A549 (cell line): Measurements from ENCODE around the gene RFLNA. TPM values are rescaled to one million over a fixed set of nuclear protein-coding genes. Genes with fewer than 3 reads are reported as not detected.
"Not testable (repeated sequence)": the region's sequence is repeated elsewhere in the genome, so short reads cannot be mapped to it uniquely, and the experiment has no call there.

Source experiments
- ATAC-seq, 2 experiments: fragments of 200-7000 bp in 1 of 2; fragments of >200 bp in 1 of 2; cut with Nextera tagmentation in 1 of 2; cut with Tn5 transposase in 1 of 2; 3 replicates each; pipeline versions ENCODE4 v1.8.0 to v1.9.1; 2018 to 2020; ENCODE audit warnings: mild to moderate bottlenecking in 1 of 2, moderate library complexity in 1 of 2
- CTCF ChIA-PET: fragments of 300-600 bp; sonication (Branson Sonifier 250); formaldehyde crosslinking; extraction: SDS; loops from one replicate; lab custom pipeline; 2021; ENCODE audit warnings: antibody characterized with exemption, inconsistent platforms; lab: Yijun Ruan, JAX
- POLR2A ChIA-PET: fragments of 350-600 bp; formaldehyde crosslinking; extraction: SDS; loops from one replicate; lab custom pipeline; 2021; ENCODE audit warnings: antibody characterized with exemption, inconsistent platforms; lab: Yijun Ruan, JAX
- DNase-seq, 2 experiments: peaks; one replicate each; pipeline versions ENCODE4 v3.0.0 to v3.0.0-alpha.2; 2011 to 2016; ENCODE audit warnings: low read depth in 1 of 2, low spot score in 1 of 2
- FAIRE-seq: peaks from 2 replicates; lab custom pipeline; 2011; peaks lifted over from hg19 to GRCh38; lab: Jason Lieb, UNC
- H3K27ac ChIP-seq, 2 experiments: fragments of >200 bp; sonication (Bioruptor Twin); formaldehyde crosslinking; 3 replicates each; pipeline ENCODE4 v1.5.1; 2016 to 2017
- H3K4me1 ChIP-seq: fragments of >200 bp; sonication (Bioruptor Twin); formaldehyde crosslinking; 3 replicates; pipeline ENCODE4 v1.6.1; 2016
- H3K4me2 ChIP-seq: fragments of >200 bp; sonication (Bioruptor Twin); formaldehyde crosslinking; 3 replicates; pipeline ENCODE4 v1.6.1; 2016
- H3K4me3 ChIP-seq: fragments of >200 bp; sonication (Bioruptor Twin); formaldehyde crosslinking; 3 replicates; pipeline ENCODE4 v1.5.1; 2016
- H3K9me3 ChIP-seq: fragments of >200 bp; sonication (Bioruptor Twin); formaldehyde crosslinking; 3 replicates; pipeline ENCODE4 v1.6.1; 2016
- CEBPB ChIP-seq, 2 experiments: fragments of >200 bp in 1 of 2; sonication (Bioruptor Twin) in 1 of 2; formaldehyde crosslinking in 1 of 2; IDR thresholded peaks; 2 replicates each; pipeline ENCODE4 v1.6.1; 2012 to 2016
- CTCF ChIP-seq: fragments of >200 bp; sonication (Bioruptor Twin); formaldehyde crosslinking; IDR thresholded peaks from 3 replicates; pipeline ENCODE4 v1.5.1; 2016
- EP300 ChIP-seq, 2 experiments: fragments of >200 bp; sonication (Bioruptor Twin); formaldehyde crosslinking; IDR thresholded peaks; 2 replicates in 1 of 2; 3 replicates in 1 of 2; pipeline ENCODE4 v1.6.1; 2016 to 2017
- FOSB ChIP-seq: fragments of 250-450 bp; sonication (Bioruptor Pico); IDR thresholded peaks from 2 replicates; pipeline ENCODE4 v1.5.0; 2020; ENCODE audit warnings: mild to moderate bottlenecking, moderate library complexity
- HOXA7 ChIP-seq: fragments of 250-450 bp; sonication (Bioruptor Pico); IDR thresholded peaks from 2 replicates; pipeline ENCODE4 v1.5.0; 2020; ENCODE audit warnings: mild to moderate bottlenecking, moderate library complexity
- HOXB5 ChIP-seq: fragments of 250-450 bp; sonication (Bioruptor Pico); IDR thresholded peaks from 2 replicates; pipeline ENCODE4 v1.5.0; 2020; ENCODE audit warnings: mild to moderate bottlenecking, moderate library complexity
- KDM1A ChIP-seq: fragments of 200-600 bp; sonication (generic); IDR thresholded peaks from 2 replicates; pipeline ENCODE4 v1.6.1; 2016; ENCODE audit warnings: low read depth, mild to moderate bottlenecking
- MYC ChIP-seq: IDR thresholded peaks from 2 replicates; pipeline ENCODE4 v1.6.1; 2012; ENCODE audit warnings: mild to moderate bottlenecking, inconsistent platforms, low read length, improper control_type of control experiment, borderline replicate concordance
- PHF8 ChIP-seq: fragments of 200-600 bp; sonication (generic); IDR thresholded peaks from 2 replicates; pipeline ENCODE4 v1.6.1; 2016; ENCODE audit warnings: low read depth, mild to moderate bottlenecking, antibody characterized with exemption, moderate library complexity, borderline replicate concordance
- POLR2AphosphoS2 ChIP-seq: conservative IDR thresholded peaks from 2 replicates; pipeline ENCODE4 v1.6.1; 2012; ENCODE audit warnings: low read length, improper control_type of control experiment, inconsistent platforms
- TFCP2L1 ChIP-seq: fragments of 250-450 bp; sonication (Bioruptor Pico); IDR thresholded peaks from 2 replicates; pipeline ENCODE4 v1.5.0; 2021; ENCODE audit warnings: mild to moderate bottlenecking
- TP53 ChIP-seq: fragments of 250-450 bp; sonication (Bioruptor Pico); IDR thresholded peaks from 2 replicates; pipeline ENCODE4 v1.5.0; 2021; ENCODE audit warnings: mild to moderate bottlenecking, moderate library complexity
- WGBS: methylation state at CpG from one replicate; pipeline ENCODE4 v1.1.6; 2017; ENCODE audit errors: missing lambda C conversion rate; 5-methylcytosine and 5-hydroxymethylcytosine counted together
- polyA plus RNA-seq, 4 experiments: library from polyadenylated mRNA; depleted of rRNA in 3 of 4; stranded (reverse); fragments of >200 nt; fragmentation: RNase III in 1 of 4; extraction: RNeasy Plus Mini Kit Qiagen cat#74134 plus additional on column Dnase treatment in 1 of 4; gene quantifications; 2 replicates in 3 of 4; 3 replicates in 1 of 4; pipeline ENCODE4 v1.2.3, GENCODE V29; 2011 to 2017
- TF ChIP-seq, protein P1 (sequence below): IDR thresholded peaks from 2 replicates; pipeline ENCODE4 v1.6.1; 2012

The RFLNA gene
- polyA plus RNA-seq, 2 of the 4 experiments (the other 2 are of a cell fraction): not detected

GRCh38 chr12:124322271-124322998, 27.5 kb downstream of the RFLNA start:
- FAIRE-seq: no peak
- POLR2A ChIA-PET: no interaction called here

DNA sequence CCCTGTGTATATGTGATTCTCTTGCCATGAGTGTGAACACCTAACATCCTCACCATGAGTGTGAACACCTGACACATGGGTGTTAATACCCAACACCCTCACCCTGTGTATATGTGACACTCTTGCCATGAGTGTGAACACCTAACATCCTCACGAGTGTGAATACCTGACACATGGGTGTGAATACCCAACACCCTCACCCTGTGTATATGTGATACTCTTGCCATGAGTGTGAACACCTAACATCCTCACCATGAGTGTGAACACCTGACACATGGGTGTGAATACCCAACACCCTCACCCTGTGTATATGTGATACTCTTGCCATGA, 28.1 kb downstream of the RFLNA start:
- H3K4me1 ChIP-seq, DNase-seq, H3K4me3 ChIP-seq, POLR2A ChIA-PET, H3K4me2 ChIP-seq, ATAC-seq, FAIRE-seq, H3K27ac ChIP-seq: not testable (repeated sequence)
- CTCF ChIA-PET: interaction anchor here (1.2 to 6.9 kb wide), 2 partner anchors 287 to 441 kb away, joined by 3 to 63 read pairs; no protein-coding TSS in a partner anchor
- 100% methylated on average over 1 of the region's 1 CpG for WGBS
- H3K9me3 ChIP-seq: peaks cover 26% of the 10 kb centered on the region

More at GRCh38 chr12:124322271-124322998, 27.5 kb downstream of the RFLNA start:
- no peak overlapping the region for H3K4me2 ChIP-seq
- ATAC-seq (peak; percentile 0 to 28; a peak in 5 of 6 replicates), DNase-seq (peak in 1 of 2 experiments; percentile 46)
- no peak for TF ChIP-seq CEBPB (IDR thresholded peaks at IDR 0.05)
- TF ChIP-seq, protein P1, sequence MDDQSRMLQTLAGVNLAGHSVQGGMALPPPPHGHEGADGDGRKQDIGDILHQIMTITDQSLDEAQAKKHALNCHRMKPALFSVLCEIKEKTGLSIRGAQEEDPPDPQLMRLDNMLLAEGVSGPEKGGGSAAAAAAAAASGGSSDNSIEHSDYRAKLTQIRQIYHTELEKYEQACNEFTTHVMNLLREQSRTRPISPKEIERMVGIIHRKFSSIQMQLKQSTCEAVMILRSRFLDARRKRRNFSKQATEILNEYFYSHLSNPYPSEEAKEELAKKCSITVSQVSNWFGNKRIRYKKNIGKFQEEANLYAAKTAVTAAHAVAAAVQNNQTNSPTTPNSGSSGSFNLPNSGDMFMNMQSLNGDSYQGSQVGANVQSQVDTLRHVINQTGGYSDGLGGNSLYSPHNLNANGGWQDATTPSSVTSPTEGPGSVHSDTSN: peak; percentile 23; the same call in 1 of the 2 replicates
- no peak for TF ChIP-seq KDM1A
- H3K4me1 ChIP-seq: no peaks in the 10 kb centered on the region
- H3K9me3 ChIP-seq: peaks cover 26% of the 10 kb centered on the region
- H3K4me3 ChIP-seq: no peak overlapping the region
- WGBS: 73% methylated on average over 8 of the region's 10 CpGs
- H3K27ac ChIP-seq: no peak overlapping the region
- CTCF ChIA-PET: interaction anchor here (1.0 to 6.9 kb wide), 16 partner anchors 9 to 445 kb away, joined by 3 to 63 read pairs (median 6); no protein-coding TSS in a partner anchor

DNA sequence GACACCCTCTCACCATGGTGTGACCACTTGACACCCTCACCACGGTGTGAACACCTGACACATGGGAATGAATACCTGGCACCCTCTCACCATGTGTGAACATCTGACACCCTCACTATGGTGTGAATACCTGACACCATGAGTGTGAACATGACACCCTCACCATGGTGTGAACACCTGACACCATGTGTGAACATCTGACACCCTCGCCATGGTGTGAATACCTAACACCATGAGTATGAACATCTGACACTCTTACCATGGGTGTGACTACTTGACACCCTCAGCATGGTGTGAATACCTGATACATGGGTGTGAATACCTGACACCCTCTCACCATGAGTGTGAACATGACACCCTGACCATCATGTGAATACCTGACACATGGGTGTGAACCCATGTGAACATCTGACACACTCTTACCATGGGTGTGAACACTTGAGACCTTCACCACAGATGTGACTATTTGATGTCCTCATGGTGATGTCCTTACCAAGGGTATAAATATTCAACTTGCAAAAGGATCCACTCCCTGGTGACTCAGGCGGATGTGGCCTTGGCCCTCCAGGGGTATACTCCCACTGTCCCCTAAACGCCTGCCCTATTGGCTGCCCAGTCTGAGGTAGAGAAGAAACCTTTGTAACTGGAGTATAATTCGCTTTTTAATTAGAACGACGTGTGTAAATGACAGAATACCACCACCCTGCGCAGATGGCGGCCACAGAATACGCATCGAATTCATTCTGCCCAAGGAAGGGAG, 29.1 kb downstream of the RFLNA start:
- WGBS: 92% methylated on average over 11 of the region's 11 CpGs
- no peak for FAIRE-seq
- no peak for ATAC-seq

More for the DNA sequence above, 29.1 kb downstream of the RFLNA start:
- DNase-seq: peak in 1 of 2 experiments; percentile 52
- ChIA-PET CTCF (no interaction called here), POLR2A (no interaction called here)
- no peak for TF ChIP-seq PHF8
- no peak for TF ChIP-seq MYC
- TF ChIP-seq HOXB5 (CRISPR knock-in tag): no peak
- no peak for TF ChIP-seq CTCF
- 0 out of 2 replicates have a peak, but pooled peaks have one; percentile 42 for TF ChIP-seq KDM1A
- no peak for TF ChIP-seq EP300 (IDR thresholded peaks at IDR 0.05)
- 0 out of 2 replicates have a peak, but pooled peaks have one; percentile 27 for TF ChIP-seq TP53
- 0 out of 2 replicates have a peak, but pooled peaks have one; percentile 83 for TF ChIP-seq POLR2AphosphoS2
- 0 out of 2 replicates have a peak, but pooled peaks have one; percentile 62 for TF ChIP-seq TFCP2L1 (CRISPR knock-in tag)
- TF ChIP-seq HOXA7 (CRISPR knock-in tag): peak; percentile 40; the same call in 1 of the 2 replicates
- peak; percentile 84; the same call in 1 of the 2 replicates for TF ChIP-seq FOSB
- Histone ChIP-seq H3K27ac (no peak overlapping the region), H3K4me3 (no peak overlapping the region), H3K4me1 (no peaks in the 10 kb centered on the region), H3K9me3 (peaks cover 26% of the 10 kb centered on the region), H3K4me2 (no peak overlapping the region)
